ENCODE measurements around the gene BAG3. TPM values are rescaled to one million over a fixed set of nuclear protein-coding genes. Genes with fewer than 3 reads are reported as not detected.

Gene BAG3
- polyA plus RNA-seq, 1 donor, result 12.3 TPM

- Histone ChIP-seq H3K4me3 (ENCODE audit: low read length) (no peak overlapping the region), H3K27ac (ENCODE audit: low read length) (no peak overlapping the region), H3K27me3 (ENCODE audit: control insufficient read depth, insufficient read depth, low read length) (no peaks in the 10 kb centered on the region), H3K36me3 (ENCODE audit: control insufficient read depth, insufficient read depth, low read length) (peaks cover 20% of the 10 kb centered on the region), H3K9me3 (ENCODE audit: control insufficient read depth, low read depth, low read length) (no peaks in the 10 kb centered on the region), H3K4me1 (ENCODE audit: control insufficient read depth, insufficient read depth, low read length) (no peaks in the 10 kb centered on the region)
- WGBS (ENCODE audit: insufficient coverage, low lambda C conversion rate), result 100% methylated on average over 2 of the region's 2 CpGs
- DNase-seq, result no peak
Measured at GRCh38 chr10:119666709-119667004, 15.5 kb downstream of the BAG3 start.

GRCh38 chr10:119667562-119668328, 16.6 kb downstream of the BAG3 start:
- H3K27ac ChIP-seq (ENCODE audit: low read length), result no peak overlapping the region

GRCh38 chr10:119668461-119668860, 17.3 kb downstream of the BAG3 start:
- no peaks in the 10 kb centered on the region for H3K4me1 ChIP-seq (ENCODE audit: control insufficient read depth, insufficient read depth, low read length)
- DNase-seq, result no peak
- peaks cover 36% of the 10 kb centered on the region for H3K36me3 ChIP-seq (ENCODE audit: control insufficient read depth, insufficient read depth, low read length)
- no peak overlapping the region for H3K27ac ChIP-seq (ENCODE audit: low read length)
- H3K27me3 ChIP-seq (ENCODE audit: control insufficient read depth, insufficient read depth, low read length), result no peaks in the 10 kb centered on the region
- no CpG with 5 or more reads among the region's 6 CpGs for WGBS (ENCODE audit: insufficient coverage, low lambda C conversion rate)
- H3K9me3 ChIP-seq (ENCODE audit: control insufficient read depth, low read depth, low read length), result no peaks in the 10 kb centered on the region
- H3K4me3 ChIP-seq (ENCODE audit: low read length), result no peak overlapping the region

More at GRCh38 chr10:119667562-119668328, 16.6 kb downstream of the BAG3 start:
- H3K4me3 ChIP-seq (ENCODE audit: low read length), result no peak overlapping the region
- DNase-seq, result peak in 1 of 2 donors; percentile 58
- no peaks in the 10 kb centered on the region for H3K9me3 ChIP-seq (ENCODE audit: control insufficient read depth, low read depth, low read length)
- no peaks in the 10 kb centered on the region for H3K4me1 ChIP-seq (ENCODE audit: control insufficient read depth, insufficient read depth, low read length)
- H3K27me3 ChIP-seq (ENCODE audit: control insufficient read depth, insufficient read depth, low read length), result no peaks in the 10 kb centered on the region
- H3K36me3 ChIP-seq (ENCODE audit: control insufficient read depth, insufficient read depth, low read length), result peaks cover 29% of the 10 kb centered on the region
- no CpG with 5 or more reads among the region's 12 CpGs for WGBS (ENCODE audit: insufficient coverage, low lambda C conversion rate)

- no peaks in the 10 kb centered on the region for H3K27me3 ChIP-seq (ENCODE audit: control insufficient read depth, insufficient read depth, low read length)
- DNase-seq, result no peak
- WGBS (ENCODE audit: insufficient coverage, low lambda C conversion rate), result no CpG with 5 or more reads among the region's 5 CpGs
- no peak overlapping the region for H3K4me3 ChIP-seq (ENCODE audit: low read length)
- H3K27ac ChIP-seq (ENCODE audit: low read length), result no peak overlapping the region
- no peaks in the 10 kb centered on the region for H3K4me1 ChIP-seq (ENCODE audit: control insufficient read depth, insufficient read depth, low read length)
- no peaks in the 10 kb centered on the region for H3K9me3 ChIP-seq (ENCODE audit: control insufficient read depth, low read depth, low read length)
- peaks cover 43% of the 10 kb centered on the region for H3K36me3 ChIP-seq (ENCODE audit: control insufficient read depth, insufficient read depth, low read length)
Measured at GRCh38 chr10:119669331-119669730, 18.2 kb downstream of the BAG3 start.

- no peaks in the 10 kb centered on the region for H3K27me3 ChIP-seq (ENCODE audit: control insufficient read depth, insufficient read depth, low read length)
- H3K27ac ChIP-seq (ENCODE audit: low read length), result no peak overlapping the region
- H3K9me3 ChIP-seq (ENCODE audit: control insufficient read depth, low read depth, low read length), result no peaks in the 10 kb centered on the region
- H3K4me1 ChIP-seq (ENCODE audit: control insufficient read depth, insufficient read depth, low read length), result no peaks in the 10 kb centered on the region
- WGBS (ENCODE audit: insufficient coverage, low lambda C conversion rate), result no CpG with 5 or more reads among the region's 18 CpGs
- no peak for DNase-seq
- peaks cover 43% of the 10 kb centered on the region for H3K36me3 ChIP-seq (ENCODE audit: control insufficient read depth, insufficient read depth, low read length)
- H3K4me3 ChIP-seq (ENCODE audit: low read length), result no peak overlapping the region
Measured at GRCh38 chr10:119669975-119670640, 18.9 kb downstream of the BAG3 start.

- Histone ChIP-seq H3K4me3 (ENCODE audit: low read length) (no peak overlapping the region), H3K27me3 (ENCODE audit: control insufficient read depth, insufficient read depth, low read length) (no peaks in the 10 kb centered on the region), H3K27ac (ENCODE audit: low read length) (no peak overlapping the region), H3K9me3 (ENCODE audit: control insufficient read depth, low read depth, low read length) (no peaks in the 10 kb centered on the region), H3K36me3 (ENCODE audit: control insufficient read depth, insufficient read depth, low read length) (peaks cover 43% of the 10 kb centered on the region), H3K4me1 (ENCODE audit: control insufficient read depth, insufficient read depth, low read length) (no peaks in the 10 kb centered on the region)
- no CpG with 5 or more reads among the region's 3 CpGs for WGBS (ENCODE audit: insufficient coverage, low lambda C conversion rate)
- DNase-seq, result no peak
Measured at GRCh38 chr10:119670717-119671116, 19.5 kb downstream of the BAG3 start.

GRCh38 chr10:119671381-119671780, 20.2 kb downstream of the BAG3 start:
- Histone ChIP-seq H3K27ac (ENCODE audit: low read length) (no peak overlapping the region), H3K9me3 (ENCODE audit: control insufficient read depth, low read depth, low read length) (no peaks in the 10 kb centered on the region), H3K27me3 (ENCODE audit: control insufficient read depth, insufficient read depth, low read length) (no peaks in the 10 kb centered on the region), H3K4me1 (ENCODE audit: control insufficient read depth, insufficient read depth, low read length) (no peaks in the 10 kb centered on the region), H3K36me3 (ENCODE audit: control insufficient read depth, insufficient read depth, low read length) (peaks cover 44% of the 10 kb centered on the region), H3K4me3 (ENCODE audit: low read length) (no peak overlapping the region)
- no peak for DNase-seq
- WGBS (ENCODE audit: insufficient coverage, low lambda C conversion rate), result no CpG with 5 or more reads among the region's 4 CpGs

- Histone ChIP-seq H3K4me1 (ENCODE audit: control insufficient read depth, insufficient read depth, low read length) (no peaks in the 10 kb centered on the region), H3K4me3 (ENCODE audit: low read length) (no peak overlapping the region), H3K36me3 (ENCODE audit: control insufficient read depth, insufficient read depth, low read length) (peaks cover 53% of the 10 kb centered on the region), H3K27me3 (ENCODE audit: control insufficient read depth, insufficient read depth, low read length) (no peaks in the 10 kb centered on the region), H3K27ac (ENCODE audit: low read length) (no peak overlapping the region), H3K9me3 (ENCODE audit: control insufficient read depth, low read depth, low read length) (no peaks in the 10 kb centered on the region)
- no peak for DNase-seq
- no CpG with 5 or more reads among the region's 23 CpGs for WGBS (ENCODE audit: insufficient coverage, low lambda C conversion rate)
Measured at GRCh38 chr10:119672291-119672690, 21.1 kb downstream of the BAG3 start.

GRCh38 chr10:119673271-119673670, 22.1 kb downstream of the BAG3 start:
- Histone ChIP-seq H3K9me3 (ENCODE audit: control insufficient read depth, low read depth, low read length) (no peaks in the 10 kb centered on the region), H3K4me3 (ENCODE audit: low read length) (no peak overlapping the region), H3K27me3 (ENCODE audit: control insufficient read depth, insufficient read depth, low read length) (no peaks in the 10 kb centered on the region), H3K4me1 (ENCODE audit: control insufficient read depth, insufficient read depth, low read length) (no peaks in the 10 kb centered on the region), H3K36me3 (ENCODE audit: control insufficient read depth, insufficient read depth, low read length) (peaks cover 56% of the 10 kb centered on the region), H3K27ac (ENCODE audit: low read length) (no peak overlapping the region)
- DNase-seq, result no peak
- 100% methylated on average over 1 of the region's 4 CpGs for WGBS (ENCODE audit: insufficient coverage, low lambda C conversion rate)

GRCh38 chr10:119675483-119676170, 24.4 kb downstream of the BAG3 start:
- Histone ChIP-seq H3K36me3 (ENCODE audit: control insufficient read depth, insufficient read depth, low read length) (peaks cover 45% of the 10 kb centered on the region), H3K27ac (ENCODE audit: low read length) (no peak overlapping the region), H3K4me3 (ENCODE audit: low read length) (no peak overlapping the region), H3K4me1 (ENCODE audit: control insufficient read depth, insufficient read depth, low read length) (no peaks in the 10 kb centered on the region), H3K27me3 (ENCODE audit: control insufficient read depth, insufficient read depth, low read length) (no peaks in the 10 kb centered on the region), H3K9me3 (ENCODE audit: control insufficient read depth, low read depth, low read length) (no peaks in the 10 kb centered on the region)
- no CpG with 5 or more reads among the region's 9 CpGs for WGBS (ENCODE audit: insufficient coverage, low lambda C conversion rate)
- DNase-seq, result no peak

Measured in large intestine (tissue), 3 donors.